ENCODE results near the gene ST3GAL3.

The ST3GAL3 gene

DNA sequence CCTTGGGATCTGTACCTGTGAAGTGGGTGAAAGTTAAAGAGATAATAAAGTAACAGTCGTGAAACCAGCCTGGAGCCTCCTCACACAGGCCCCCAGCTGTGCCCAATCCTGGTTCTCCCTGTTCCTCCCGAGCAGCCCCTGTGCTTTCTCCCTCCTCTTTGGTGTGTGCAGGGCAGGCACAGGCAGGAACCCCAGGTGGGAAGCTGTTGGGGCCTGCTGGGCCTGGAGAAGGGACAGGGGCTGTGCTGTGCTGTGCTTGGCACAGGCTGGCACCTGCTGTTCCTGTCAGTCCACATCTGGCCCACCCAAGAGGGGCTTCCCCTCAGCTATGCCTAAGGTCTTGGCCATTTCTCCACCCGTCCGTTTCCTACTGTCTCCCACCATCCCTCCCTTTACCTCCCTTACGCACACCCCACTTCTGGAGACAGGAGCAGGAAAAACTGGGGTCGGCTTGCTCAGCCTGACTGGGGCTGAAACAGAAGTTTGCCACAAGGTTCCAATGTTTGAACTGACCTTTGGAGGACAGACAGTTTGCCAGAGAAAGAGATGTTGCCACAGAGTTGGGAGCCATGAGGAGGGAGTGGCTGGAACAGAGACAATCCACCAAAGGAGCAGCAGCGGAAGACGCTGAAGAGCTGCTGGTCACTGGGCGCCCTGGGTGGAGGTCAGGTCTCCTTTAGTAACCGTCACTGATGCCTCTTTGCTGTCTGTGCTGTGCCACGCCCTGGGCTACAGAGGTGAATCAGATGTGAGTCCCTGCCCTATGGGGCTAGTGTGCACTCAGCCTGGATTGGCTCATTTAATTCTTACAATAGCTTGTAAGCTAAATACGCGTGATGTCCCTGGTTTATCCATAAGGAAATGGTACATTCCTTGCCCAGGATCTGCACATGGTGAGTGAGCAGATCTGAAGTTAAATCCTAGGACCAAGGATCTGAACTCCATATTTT lies 207.5 kb downstream of the ST3GAL3 start:
- no peak overlapping the region for H2BK5ac ChIP-seq (ENCODE audit: low read length)
- H3K79me2 ChIP-seq (ENCODE audit: control insufficient read depth, insufficient read depth, low read length): no peaks in the 10 kb centered on the region
- no peak overlapping the region for H3K4me2 ChIP-seq (ENCODE audit: low read length)
- no peak for DNase-seq
- no peaks in the 10 kb centered on the region for H3K27me3 ChIP-seq (ENCODE audit: insufficient read depth, low read length, poor library complexity)
- no peak overlapping the region for H3K4me3 ChIP-seq (ENCODE audit: low read length)
- no peaks in the 10 kb centered on the region for H3K36me3 ChIP-seq (ENCODE audit: control insufficient read depth, insufficient read depth, low read length)
- no peak overlapping the region for H2AK5ac ChIP-seq (ENCODE audit: low read length)
- no peak overlapping the region for H2BK15ac ChIP-seq (replicated peaks; ENCODE audit: low read depth)
- H3K4ac ChIP-seq (ENCODE audit: low read depth, low read length): no peak overlapping the region
- no peak overlapping the region for H2BK120ac ChIP-seq (ENCODE audit: low read depth, low read length)
- H3K4me1 ChIP-seq (ENCODE audit: control insufficient read depth, low read depth, low read length): peaks cover 14% of the 10 kb centered on the region
- no peak overlapping the region for H3K9ac ChIP-seq (ENCODE audit: low read length)
- H3K56ac ChIP-seq (ENCODE audit: low read length): no peak overlapping the region
- no CpG with 5 or more reads among the region's 13 CpGs for WGBS (ENCODE audit: extremely low coverage, insufficient coverage, low lambda C conversion rate)
- H3K79me1 ChIP-seq (ENCODE audit: low read length): no peaks in the 10 kb centered on the region
- H3K23ac ChIP-seq (ENCODE audit: low read length): no peak overlapping the region
- H3K18ac ChIP-seq (ENCODE audit: low read length): no peak overlapping the region
- H4K8ac ChIP-seq (ENCODE audit: low read depth, low read length): no peak overlapping the region
- H3K27ac ChIP-seq (ENCODE audit: low read depth, low read length): no peak overlapping the region
- no peak overlapping the region for H4K5ac ChIP-seq (ENCODE audit: low read length)

GRCh38 chr1:43919906-43920305 lies 212.6 kb downstream of the ST3GAL3 start:
- Histone ChIP-seq H3K56ac (ENCODE audit: low read length) (no peak overlapping the region), H2AK5ac (ENCODE audit: low read length) (no peak overlapping the region), H3K23ac (ENCODE audit: low read length) (no peak overlapping the region), H3K79me2 (ENCODE audit: control insufficient read depth, insufficient read depth, low read length) (no peaks in the 10 kb centered on the region), H4K5ac (ENCODE audit: low read length) (no peak overlapping the region), H4K8ac (ENCODE audit: low read depth, low read length) (no peak overlapping the region), H2BK15ac (replicated peaks; ENCODE audit: low read depth) (no peak overlapping the region), H3K79me1 (ENCODE audit: low read length) (no peaks in the 10 kb centered on the region), H3K9ac (ENCODE audit: low read length) (no peak overlapping the region), H2BK120ac (ENCODE audit: low read depth, low read length) (no peak overlapping the region), H3K27ac (ENCODE audit: low read depth, low read length) (no peak overlapping the region), H3K4me2 (ENCODE audit: low read length) (no peak overlapping the region), H2BK5ac (ENCODE audit: low read length) (no peak overlapping the region), H3K4me3 (ENCODE audit: low read length) (no peak overlapping the region), H3K36me3 (ENCODE audit: control insufficient read depth, insufficient read depth, low read length) (no peaks in the 10 kb centered on the region), H3K4ac (ENCODE audit: low read depth, low read length) (no peak overlapping the region), H3K27me3 (ENCODE audit: insufficient read depth, low read length, poor library complexity) (no peaks in the 10 kb centered on the region), H3K18ac (ENCODE audit: low read length) (no peak overlapping the region), H3K4me1 (ENCODE audit: control insufficient read depth, low read depth, low read length) (no peaks in the 10 kb centered on the region)
- DNase-seq: no peak
- no CpG with 5 or more reads among the region's 7 CpGs for WGBS (ENCODE audit: extremely low coverage, insufficient coverage, low lambda C conversion rate)

- no CpG with 5 or more reads among the region's 6 CpGs for WGBS (ENCODE audit: extremely low coverage, insufficient coverage, low lambda C conversion rate)
- Histone ChIP-seq H2BK5ac (ENCODE audit: low read length) (no peak overlapping the region), H3K56ac (ENCODE audit: low read length) (no peak overlapping the region), H4K5ac (ENCODE audit: low read length) (no peak overlapping the region), H3K79me1 (ENCODE audit: low read length) (no peaks in the 10 kb centered on the region), H4K8ac (ENCODE audit: low read depth, low read length) (no peak overlapping the region), H3K4me2 (ENCODE audit: low read length) (no peak overlapping the region), H3K23ac (ENCODE audit: low read length) (no peak overlapping the region), H3K18ac (ENCODE audit: low read length) (no peak overlapping the region), H2BK15ac (replicated peaks; ENCODE audit: low read depth) (no peak overlapping the region), H3K36me3 (ENCODE audit: control insufficient read depth, insufficient read depth, low read length) (no peaks in the 10 kb centered on the region), H3K4ac (ENCODE audit: low read depth, low read length) (no peak overlapping the region), H3K4me1 (ENCODE audit: control insufficient read depth, low read depth, low read length) (no peaks in the 10 kb centered on the region), H2BK120ac (ENCODE audit: low read depth, low read length) (no peak overlapping the region), H3K27ac (ENCODE audit: low read depth, low read length) (no peak overlapping the region), H2AK5ac (ENCODE audit: low read length) (no peak overlapping the region), H3K79me2 (ENCODE audit: control insufficient read depth, insufficient read depth, low read length) (no peaks in the 10 kb centered on the region), H3K9ac (ENCODE audit: low read length) (no peak overlapping the region), H3K4me3 (ENCODE audit: low read length) (no peak overlapping the region), H3K27me3 (ENCODE audit: insufficient read depth, low read length, poor library complexity) (no peaks in the 10 kb centered on the region)
- DNase-seq: no peak
Measured at GRCh38 chr1:43921022-43921421, 213.7 kb downstream of the ST3GAL3 start.

GRCh38 chr1:43924516-43924915 lies 217.2 kb downstream of the ST3GAL3 start:
- H3K4ac ChIP-seq (ENCODE audit: low read depth, low read length): no peak overlapping the region
- H2BK5ac ChIP-seq (ENCODE audit: low read length): no peak overlapping the region
- H3K79me2 ChIP-seq (ENCODE audit: control insufficient read depth, insufficient read depth, low read length): no peaks in the 10 kb centered on the region
- no peaks in the 10 kb centered on the region for H3K4me1 ChIP-seq (ENCODE audit: control insufficient read depth, low read depth, low read length)
- H2BK15ac ChIP-seq (replicated peaks; ENCODE audit: low read depth): no peak overlapping the region
- DNase-seq: no peak
- no peak overlapping the region for H3K23ac ChIP-seq (ENCODE audit: low read length)
- H2BK120ac ChIP-seq (ENCODE audit: low read depth, low read length): no peak overlapping the region
- WGBS (ENCODE audit: extremely low coverage, insufficient coverage, low lambda C conversion rate): no CpG with 5 or more reads among the region's 4 CpGs
- no peak overlapping the region for H3K27ac ChIP-seq (ENCODE audit: low read depth, low read length)
- no peak overlapping the region for H3K56ac ChIP-seq (ENCODE audit: low read length)
- no peak overlapping the region for H3K9ac ChIP-seq (ENCODE audit: low read length)
- H4K5ac ChIP-seq (ENCODE audit: low read length): no peak overlapping the region
- no peak overlapping the region for H2AK5ac ChIP-seq (ENCODE audit: low read length)
- no peak overlapping the region for H3K4me3 ChIP-seq (ENCODE audit: low read length)
- H4K8ac ChIP-seq (ENCODE audit: low read depth, low read length): no peak overlapping the region
- H3K36me3 ChIP-seq (ENCODE audit: control insufficient read depth, insufficient read depth, low read length): no peaks in the 10 kb centered on the region
- H3K79me1 ChIP-seq (ENCODE audit: low read length): no peaks in the 10 kb centered on the region
- no peak overlapping the region for H3K18ac ChIP-seq (ENCODE audit: low read length)
- H3K27me3 ChIP-seq (ENCODE audit: insufficient read depth, low read length, poor library complexity): no peaks in the 10 kb centered on the region
- no peak overlapping the region for H3K4me2 ChIP-seq (ENCODE audit: low read length)

DNA sequence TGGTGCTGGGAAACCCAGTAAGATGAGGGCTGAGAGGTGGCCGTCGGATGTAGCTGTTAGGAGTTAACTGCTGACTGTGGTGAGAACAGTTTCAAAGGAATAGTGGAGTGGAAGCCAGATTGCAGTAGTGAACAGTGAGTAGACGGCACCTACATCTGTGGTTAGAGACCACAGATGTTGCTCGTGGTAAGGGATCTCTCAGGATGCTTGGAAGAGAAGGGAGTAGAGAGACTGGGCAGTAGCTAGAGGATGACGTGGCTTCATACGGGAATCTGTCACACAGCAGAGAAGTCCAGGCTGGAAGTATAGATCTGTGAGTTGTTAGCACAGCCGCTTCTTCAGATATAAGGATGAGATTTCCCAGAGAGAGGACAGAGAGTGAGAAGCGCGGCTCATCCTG lies 218.5 kb downstream of the ST3GAL3 start:
- H4K8ac ChIP-seq (ENCODE audit: low read depth, low read length): no peak overlapping the region
- H3K56ac ChIP-seq (ENCODE audit: low read length): no peak overlapping the region
- no peaks in the 10 kb centered on the region for H3K36me3 ChIP-seq (ENCODE audit: control insufficient read depth, insufficient read depth, low read length)
- H4K5ac ChIP-seq (ENCODE audit: low read length): no peak overlapping the region
- no peak overlapping the region for H3K23ac ChIP-seq (ENCODE audit: low read length)
- H3K4me3 ChIP-seq (ENCODE audit: low read length): no peak overlapping the region
- H2BK15ac ChIP-seq (replicated peaks; ENCODE audit: low read depth): no peak overlapping the region
- H2AK5ac ChIP-seq (ENCODE audit: low read length): no peak overlapping the region
- no peaks in the 10 kb centered on the region for H3K27me3 ChIP-seq (ENCODE audit: insufficient read depth, low read length, poor library complexity)
- no CpG with 5 or more reads among the region's 9 CpGs for WGBS (ENCODE audit: extremely low coverage, insufficient coverage, low lambda C conversion rate)
- no peak overlapping the region for H3K4me2 ChIP-seq (ENCODE audit: low read length)
- H3K18ac ChIP-seq (ENCODE audit: low read length): no peak overlapping the region
- H3K79me1 ChIP-seq (ENCODE audit: low read length): no peaks in the 10 kb centered on the region
- H3K4me1 ChIP-seq (ENCODE audit: control insufficient read depth, low read depth, low read length): peaks cover 3% of the 10 kb centered on the region
- no peak overlapping the region for H3K9ac ChIP-seq (ENCODE audit: low read length)
- no peak for DNase-seq
- no peak overlapping the region for H3K4ac ChIP-seq (ENCODE audit: low read depth, low read length)
- no peak overlapping the region for H3K27ac ChIP-seq (ENCODE audit: low read depth, low read length)
- no peaks in the 10 kb centered on the region for H3K79me2 ChIP-seq (ENCODE audit: control insufficient read depth, insufficient read depth, low read length)
- no peak overlapping the region for H2BK5ac ChIP-seq (ENCODE audit: low read length)
- H2BK120ac ChIP-seq (ENCODE audit: low read depth, low read length): no peak overlapping the region
